GM12878 (cell line): ENCODE results near the gene CCDC3. TPM values are rescaled to one million over a fixed set of nuclear protein-coding genes. Genes with fewer than 3 reads are reported as not detected.

ENCODE experiments used
- ATAC-seq: fragments of 200-7000 bp; cut with Tn5 transposase; 3 replicates; pipeline ENCODE4 v1.9.1; 2020; ENCODE audit warnings: mild to moderate bottlenecking, moderate library complexity
- BruUV-seq: library from RNA; stranded (reverse); fragments of 400-500 nt; replicated peaks from 2 replicates; lab custom pipeline; 2021; lab: Mats Ljungman, UMichigan
- CTCF ChIA-PET: fragments of 300-600 bp; sonication (Branson Sonifier 250); formaldehyde crosslinking; extraction: SDS; loops from one replicate; lab custom pipeline; 2021; ENCODE audit warnings: inconsistent platforms; lab: Yijun Ruan, JAX
- POLR2A ChIA-PET: fragments of 350-600 bp; formaldehyde crosslinking; extraction: SDS; loops from one replicate; lab custom pipeline; 2021; ENCODE audit warnings: inconsistent platforms; lab: Charles Lee
- RAD21 ChIA-PET: fragments of 300-600 bp; sonication (Branson Sonifier 250); formaldehyde crosslinking; loops from one replicate; lab custom pipeline; 2023; ENCODE audit warnings: antibody characterized with exemption; ENCODE audit not compliant: unreplicated experiment; lab: Charles Lee
- SMC1A ChIA-PET: fragments of 300-600 bp; sonication (Branson Sonifier 250); formaldehyde crosslinking; loops from one replicate; lab custom pipeline; 2023; ENCODE audit not compliant: unreplicated experiment, uncharacterized antibody; lab: Charles Lee
- DNase-seq: peaks from one replicate; pipeline ENCODE4 v3.0.0-alpha.2; 2011; ENCODE audit warnings: low read depth, low spot score
- FAIRE-seq: peaks from 3 replicates; lab custom pipeline; 2011; peaks lifted over from hg19 to GRCh38; lab: Jason Lieb, UNC
- H2AFZ ChIP-seq: 2 replicates; pipeline ENCODE4 v1.6.0; 2011; ENCODE audit warnings: low read depth, low read length, control low read depth; ENCODE audit not compliant: control insufficient read depth
- H3K27ac ChIP-seq: 2 replicates; pipeline ENCODE4 v1.5.1; 2011; ENCODE audit warnings: control low read depth; ENCODE audit not compliant: control insufficient read depth, insufficient read depth
- H3K27me3 ChIP-seq, 2 experiments: replicated peaks in 1 of 2; 2 replicates each; pipeline versions ENCODE4 v1.6.0 to v1.6.1; 2011; ENCODE audit warnings: low read length in 1 of 2; ENCODE audit not compliant: control insufficient read depth in 2 of 2, insufficient read depth in 2 of 2
- H3K36me3 ChIP-seq, 2 experiments: 2 replicates each; pipeline ENCODE4 v1.5.1; 2011; ENCODE audit warnings: low read length in 1 of 2; ENCODE audit not compliant: control insufficient read depth in 2 of 2, insufficient read depth in 2 of 2
- H3K4me1 ChIP-seq: 2 replicates; pipeline ENCODE4 v1.6.1; 2011; ENCODE audit warnings: mild to moderate bottlenecking, low read length, moderate library complexity, mixed read lengths; ENCODE audit not compliant: control insufficient read depth, insufficient read depth
- H3K4me2 ChIP-seq: 2 replicates; pipeline ENCODE4 v1.6.0; 2011; ENCODE audit warnings: control low read depth; ENCODE audit not compliant: control insufficient read depth, insufficient read depth
- H3K4me3 ChIP-seq: fragments of 200-600 bp; sonication (generic); 2 replicates; pipeline ENCODE4 v1.5.1; 2016
- H3K79me2 ChIP-seq: 2 replicates; pipeline ENCODE4 v1.6.0; 2011; ENCODE audit warnings: low read length; ENCODE audit not compliant: control insufficient read depth, insufficient read depth
- H3K9ac ChIP-seq: 2 replicates; pipeline ENCODE4 v1.8.0; 2011; ENCODE audit warnings: low read length, control low read depth, mixed read lengths; ENCODE audit not compliant: control insufficient read depth, insufficient read depth
- H3K9me3 ChIP-seq: replicated peaks from 3 replicates; pipeline ENCODE4 v1.5.1; 2011; ENCODE audit warnings: mild to moderate bottlenecking, low read length; ENCODE audit not compliant: control insufficient read depth, insufficient read depth
- H4K20me1 ChIP-seq: 2 replicates; pipeline ENCODE4 v1.6.0; 2011; ENCODE audit not compliant: control insufficient read depth, insufficient read depth
- EED ChIP-seq: sonication (generic); IDR thresholded peaks from 2 replicates; pipeline ENCODE4 v1.6.1; 2016; ENCODE audit warnings: antibody characterized with exemption, low read depth
- FOXK2 ChIP-seq: fragments of 450-650 bp; IDR thresholded peaks from 2 replicates; pipeline ENCODE4 v1.6.1; 2017; ENCODE audit warnings: mild to moderate bottlenecking, moderate library complexity
- NFIC ChIP-seq: IDR thresholded peaks from 2 replicates; pipeline ENCODE4 v1.6.1; 2012; ENCODE audit warnings: low read depth, mild to moderate bottlenecking, inconsistent platforms, low read length, moderate library complexity
- NR2C2 ChIP-seq: IDR thresholded peaks from 2 replicates; pipeline ENCODE4 v1.6.1; 2011; ENCODE audit warnings: borderline replicate concordance, low read depth; ENCODE audit not compliant: control insufficient read depth, insufficient read length
- RAD51 ChIP-seq: fragments of 450-650 bp; IDR thresholded peaks from 2 replicates; pipeline ENCODE4 v1.6.1; 2016; ENCODE audit warnings: moderate library complexity, mild to moderate bottlenecking, inconsistent platforms
- RB1 ChIP-seq: fragments of 450-650 bp; formaldehyde crosslinking; IDR thresholded peaks from 2 replicates; pipeline ENCODE4 v1.6.1; 2017; ENCODE audit warnings: mild to moderate bottlenecking, borderline replicate concordance
- SREBF1 ChIP-seq: IDR thresholded peaks from 2 replicates; pipeline ENCODE4 v1.6.1; 2012; ENCODE audit warnings: mild to moderate bottlenecking, low read length
- TCF3 ChIP-seq: IDR thresholded peaks from 2 replicates; pipeline ENCODE4 v1.6.1; 2012; ENCODE audit warnings: low read depth, mild to moderate bottlenecking, low read length, borderline replicate concordance; ENCODE audit not compliant: insufficient read depth
- TCF7 ChIP-seq: IDR thresholded peaks from 2 replicates; pipeline ENCODE4 v1.6.1; 2014; ENCODE audit warnings: antibody characterized with exemption, borderline replicate concordance
- ZNF207 ChIP-seq: fragments of 450-650 bp; IDR thresholded peaks from 2 replicates; pipeline ENCODE4 v1.6.1; 2014; ENCODE audit warnings: antibody characterized with exemption, mild to moderate bottlenecking, borderline replicate concordance
- ZNF622 ChIP-seq: fragments of 450-650 bp; IDR thresholded peaks from 2 replicates; pipeline ENCODE4 v1.6.1; 2017; ENCODE audit warnings: mild to moderate bottlenecking, inconsistent platforms
- ZSCAN29 ChIP-seq: fragments of 450-650 bp; IDR thresholded peaks from 2 replicates; pipeline ENCODE4 v1.6.1; 2017; ENCODE audit warnings: mild to moderate bottlenecking, moderate library complexity
- WGBS: methylation state at CpG from one replicate; pipeline ENCODE4 v1.1.6; 2016; ENCODE audit warnings: low lambda C conversion rate; ENCODE audit not compliant: insufficient replicate concordance, insufficient coverage; ENCODE audit errors: missing lambda C conversion rate; 5-methylcytosine and 5-hydroxymethylcytosine counted together
- in situ Hi-C: fragments of 300-500 bp; cut with MboI; formaldehyde crosslinking; loops from 9 replicates; pipeline ENCODE4 v1.14.3; 2018; ENCODE audit warnings: mixed read lengths
- intact Hi-C: fragments of 100-400 bp; cut with micrococcal nuclease; formaldehyde crosslinking; loops from one replicate; pipeline ENCODE4 v1.14.2; 2022; ENCODE audit not compliant: unreplicated experiment
- polyA plus RNA-seq, 11 experiments: library from polyadenylated mRNA; depleted of rRNA in 4 of 11; unstranded in 6 of 11; stranded (reverse) in 5 of 11; fragments of >200 nt; fragmentation: Nextera tagmentation in 4 of 11; fragmentation: Illumina TruSeq in 1 of 11; extraction: Ambion mirVana in 4 of 11; extraction: Trizol in 1 of 11; gene quantifications; 1 replicate in 1 of 11; 2 replicates in 10 of 11; pipeline versions ENCODE4 v1.2.1 to v1.2.3, GENCODE V29; 2011 to 2016; ENCODE audit warnings: inconsistent platforms in 2 of 11, missing spikeins in 2 of 11, low read depth in 1 of 11
- total RNA-seq, 4 experiments: library from RNA; depleted of rRNA in 3 of 4; stranded (reverse); fragments of >200 nt in 3 of 4; fragmentation: Illumina TruSeq in 1 of 4; extraction: Trizol in 1 of 4; gene quantifications; 2 replicates each; pipeline versions ENCODE4 v1.2.1 to v1.2.3, GENCODE V29; 2013 to 2021
- TF ChIP-seq, protein P1 (sequence below): IDR thresholded peaks from 2 replicates; pipeline ENCODE4 v1.6.1; 2012; ENCODE audit warnings: low read depth, low read length, improper control_type of control experiment
- TF ChIP-seq, protein P2 (sequence below): fragments of 450-650 bp; IDR thresholded peaks from 2 replicates; pipeline ENCODE4 v1.6.1; 2017; ENCODE audit warnings: mild to moderate bottlenecking, moderate library complexity
- TF ChIP-seq, protein P3 (sequence below): fragments of 450-650 bp; IDR thresholded peaks from 2 replicates; pipeline ENCODE4 v1.6.1; 2017; ENCODE audit warnings: mild to moderate bottlenecking, moderate library complexity

CCDC3 gene
- total and polyA plus RNA-seq, 10 of the 15 experiments (the other 5 are each of a cell fraction or from before 2014, with no cell fraction given), result 0.08 TPM; not detected in 9

DNA sequence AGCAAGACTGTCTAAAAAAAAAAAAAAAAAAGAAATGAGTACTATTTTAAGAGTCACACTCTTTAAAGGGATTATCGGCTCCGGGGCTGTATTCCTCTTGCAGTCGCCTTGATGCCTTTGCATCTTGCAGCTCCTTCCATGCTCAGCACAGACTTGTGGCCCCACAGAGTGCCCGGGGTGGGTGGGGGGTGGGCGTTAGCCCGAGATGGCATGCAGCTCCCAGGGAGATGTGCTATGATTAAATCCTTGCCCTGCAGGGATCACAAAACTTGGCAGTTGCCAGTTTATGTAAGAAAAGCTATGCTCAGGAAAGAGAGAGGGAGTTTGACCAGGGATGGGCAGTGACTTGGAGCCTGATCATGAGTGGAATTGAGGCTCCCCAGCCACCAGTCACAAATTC is 81.9 kb downstream of the CCDC3 start:
- intact Hi-C loops, result no loop called here
- no peak overlapping the region for H3K27ac ChIP-seq
- TF ChIP-seq TCF7 (no peak), TCF3 (no peak), NFIC (no peak), ZNF207 (no peak), ZSCAN29 (no peak), EED (no peak), NR2C2 (no peak), SREBF1 (no peak), RAD51 (no peak), RB1 (no peak), ZNF622 (no peak), FOXK2 (no peak)
- TF ChIP-seq, protein P1, sequence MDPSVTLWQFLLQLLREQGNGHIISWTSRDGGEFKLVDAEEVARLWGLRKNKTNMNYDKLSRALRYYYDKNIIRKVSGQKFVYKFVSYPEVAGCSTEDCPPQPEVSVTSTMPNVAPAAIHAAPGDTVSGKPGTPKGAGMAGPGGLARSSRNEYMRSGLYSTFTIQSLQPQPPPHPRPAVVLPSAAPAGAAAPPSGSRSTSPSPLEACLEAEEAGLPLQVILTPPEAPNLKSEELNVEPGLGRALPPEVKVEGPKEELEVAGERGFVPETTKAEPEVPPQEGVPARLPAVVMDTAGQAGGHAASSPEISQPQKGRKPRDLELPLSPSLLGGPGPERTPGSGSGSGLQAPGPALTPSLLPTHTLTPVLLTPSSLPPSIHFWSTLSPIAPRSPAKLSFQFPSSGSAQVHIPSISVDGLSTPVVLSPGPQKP, result no peak
- TF ChIP-seq, protein P2, sequence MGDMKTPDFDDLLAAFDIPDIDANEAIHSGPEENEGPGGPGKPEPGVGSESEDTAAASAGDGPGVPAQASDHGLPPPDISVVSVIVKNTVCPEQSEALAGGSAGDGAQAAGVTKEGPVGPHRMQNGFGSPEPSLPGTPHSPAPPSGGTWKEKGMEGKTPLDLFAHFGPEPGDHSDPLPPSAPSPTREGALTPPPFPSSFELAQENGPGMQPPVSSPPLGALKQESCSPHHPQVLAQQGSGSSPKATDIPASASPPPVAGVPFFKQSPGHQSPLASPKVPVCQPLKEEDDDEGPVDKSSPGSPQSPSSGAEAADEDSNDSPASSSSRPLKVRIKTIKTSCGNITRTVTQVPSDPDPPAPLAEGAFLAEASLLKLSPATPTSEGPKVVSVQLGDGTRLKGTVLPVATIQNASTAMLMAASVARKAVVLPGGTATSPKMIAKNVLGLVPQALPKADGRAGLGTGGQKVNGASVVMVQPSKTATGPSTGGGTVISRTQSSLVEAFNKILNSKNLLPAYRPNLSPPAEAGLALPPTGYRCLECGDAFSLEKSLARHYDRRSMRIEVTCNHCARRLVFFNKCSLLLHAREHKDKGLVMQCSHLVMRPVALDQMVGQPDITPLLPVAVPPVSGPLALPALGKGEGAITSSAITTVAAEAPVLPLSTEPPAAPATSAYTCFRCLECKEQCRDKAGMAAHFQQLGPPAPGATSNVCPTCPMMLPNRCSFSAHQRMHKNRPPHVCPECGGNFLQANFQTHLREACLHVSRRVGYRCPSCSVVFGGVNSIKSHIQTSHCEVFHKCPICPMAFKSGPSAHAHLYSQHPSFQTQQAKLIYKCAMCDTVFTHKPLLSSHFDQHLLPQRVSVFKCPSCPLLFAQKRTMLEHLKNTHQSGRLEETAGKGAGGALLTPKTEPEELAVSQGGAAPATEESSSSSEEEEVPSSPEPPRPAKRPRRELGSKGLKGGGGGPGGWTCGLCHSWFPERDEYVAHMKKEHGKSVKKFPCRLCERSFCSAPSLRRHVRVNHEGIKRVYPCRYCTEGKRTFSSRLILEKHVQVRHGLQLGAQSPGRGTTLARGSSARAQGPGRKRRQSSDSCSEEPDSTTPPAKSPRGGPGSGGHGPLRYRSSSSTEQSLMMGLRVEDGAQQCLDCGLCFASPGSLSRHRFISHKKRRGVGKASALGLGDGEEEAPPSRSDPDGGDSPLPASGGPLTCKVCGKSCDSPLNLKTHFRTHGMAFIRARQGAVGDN, result no peak
- TF ChIP-seq, protein P3, sequence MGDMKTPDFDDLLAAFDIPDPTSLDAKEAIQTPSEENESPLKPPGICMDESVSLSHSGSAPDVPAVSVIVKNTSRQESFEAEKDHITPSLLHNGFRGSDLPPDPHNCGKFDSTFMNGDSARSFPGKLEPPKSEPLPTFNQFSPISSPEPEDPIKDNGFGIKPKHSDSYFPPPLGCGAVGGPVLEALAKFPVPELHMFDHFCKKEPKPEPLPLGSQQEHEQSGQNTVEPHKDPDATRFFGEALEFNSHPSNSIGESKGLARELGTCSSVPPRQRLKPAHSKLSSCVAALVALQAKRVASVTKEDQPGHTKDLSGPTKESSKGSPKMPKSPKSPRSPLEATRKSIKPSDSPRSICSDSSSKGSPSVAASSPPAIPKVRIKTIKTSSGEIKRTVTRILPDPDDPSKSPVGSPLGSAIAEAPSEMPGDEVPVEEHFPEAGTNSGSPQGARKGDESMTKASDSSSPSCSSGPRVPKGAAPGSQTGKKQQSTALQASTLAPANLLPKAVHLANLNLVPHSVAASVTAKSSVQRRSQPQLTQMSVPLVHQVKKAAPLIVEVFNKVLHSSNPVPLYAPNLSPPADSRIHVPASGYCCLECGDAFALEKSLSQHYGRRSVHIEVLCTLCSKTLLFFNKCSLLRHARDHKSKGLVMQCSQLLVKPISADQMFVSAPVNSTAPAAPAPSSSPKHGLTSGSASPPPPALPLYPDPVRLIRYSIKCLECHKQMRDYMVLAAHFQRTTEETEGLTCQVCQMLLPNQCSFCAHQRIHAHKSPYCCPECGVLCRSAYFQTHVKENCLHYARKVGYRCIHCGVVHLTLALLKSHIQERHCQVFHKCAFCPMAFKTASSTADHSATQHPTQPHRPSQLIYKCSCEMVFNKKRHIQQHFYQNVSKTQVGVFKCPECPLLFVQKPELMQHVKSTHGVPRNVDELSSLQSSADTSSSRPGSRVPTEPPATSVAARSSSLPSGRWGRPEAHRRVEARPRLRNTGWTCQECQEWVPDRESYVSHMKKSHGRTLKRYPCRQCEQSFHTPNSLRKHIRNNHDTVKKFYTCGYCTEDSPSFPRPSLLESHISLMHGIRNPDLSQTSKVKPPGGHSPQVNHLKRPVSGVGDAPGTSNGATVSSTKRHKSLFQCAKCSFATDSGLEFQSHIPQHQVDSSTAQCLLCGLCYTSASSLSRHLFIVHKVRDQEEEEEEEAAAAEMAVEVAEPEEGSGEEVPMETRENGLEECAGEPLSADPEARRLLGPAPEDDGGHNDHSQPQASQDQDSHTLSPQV, result no peak
- H3K4me2 ChIP-seq, result no peak overlapping the region
- H2AFZ ChIP-seq, result no peak overlapping the region
- no peaks in the 10 kb centered on the region for H3K36me3 ChIP-seq
- H3K9ac ChIP-seq, result no peak overlapping the region
- ChIA-PET POLR2A (no interaction called here), CTCF (interaction anchor here (1.0 kb wide), 2 partner anchors 14 to 17 kb away, joined by 3 read pairs; no protein-coding TSS in a partner anchor), RAD21 (no interaction called here), SMC1A (interaction anchor here (0.6 kb wide), 1 partner anchor 591 kb away, joined by 3 read pairs; no protein-coding TSS in a partner anchor)
- no peak for ATAC-seq
- in situ Hi-C loops, result no loop called here
- BruUV-seq, result no TSS peak
- no peaks in the 10 kb centered on the region for H3K4me1 ChIP-seq
- no peak for FAIRE-seq
- H3K9me3 ChIP-seq, result no peaks in the 10 kb centered on the region
- no peaks in the 10 kb centered on the region for H3K79me2 ChIP-seq
- no peaks in the 10 kb centered on the region; a peak in 1 of 4 replicates for H3K27me3 ChIP-seq
- H3K4me3 ChIP-seq, result no peak overlapping the region
- 32% methylated on average over 6 of the region's 6 CpGs for WGBS
- H4K20me1 ChIP-seq, result no peaks in the 10 kb centered on the region
- DNase-seq, result no peak
